HepG2 (cell line): ENCODE data around the gene RIPOR1. TPM values are rescaled to one million over a fixed set of nuclear protein-coding genes. Genes with fewer than 3 reads are reported as not detected.

ENCODE experiments used
- AKAP8 ChIP-seq: sonication (generic); formaldehyde crosslinking; IDR thresholded peaks from 2 replicates; pipeline ENCODE4 v1.5.1; 2020; ENCODE audit warnings: mild to moderate bottlenecking, missing genetic modification reagents
- ATF2 ChIP-seq: sonication (generic); formaldehyde crosslinking; IDR thresholded peaks from 2 replicates; pipeline ENCODE4 v1.4.0; 2020; ENCODE audit warnings: missing genetic modification reagents
- ERF ChIP-seq: IDR thresholded peaks from 2 replicates; pipeline ENCODE4 v1.6.1; 2018; ENCODE audit warnings: missing biosample characterization, missing genetic modification reagents
- FLYWCH1 ChIP-seq: sonication (generic); formaldehyde crosslinking; IDR thresholded peaks from 2 replicates; pipeline ENCODE4 v1.8.1; 2023; ENCODE audit warnings: mild to moderate bottlenecking, missing genetic modification reagents
- GATA4 ChIP-seq: sonication (generic); IDR thresholded peaks from 2 replicates; pipeline ENCODE4 v1.6.1; 2016; ENCODE audit warnings: antibody characterized with exemption, low read depth, borderline replicate concordance
- HHEX ChIP-seq: IDR thresholded peaks from 2 replicates; pipeline ENCODE4 v1.6.1; 2016; ENCODE audit warnings: control low read depth
- HIVEP1 ChIP-seq: sonication (generic); formaldehyde crosslinking; IDR thresholded peaks from 2 replicates; pipeline ENCODE4 v1.4.0; 2020; ENCODE audit warnings: mild to moderate bottlenecking, missing genetic modification reagents
- HNRNPH1 ChIP-seq: fragments of 200-400 bp; formaldehyde crosslinking; optimal IDR thresholded peaks from 2 replicates; pipeline ENCODE3; 2017; ENCODE audit warnings: mild to moderate bottlenecking, low read depth, low read length
- KDM4B ChIP-seq: sonication (generic); formaldehyde crosslinking; IDR thresholded peaks from 2 replicates; pipeline ENCODE4 v1.4.0; 2020; ENCODE audit warnings: missing genetic modification reagents
- MIER2 ChIP-seq: IDR thresholded peaks from 2 replicates; pipeline ENCODE4 v1.6.1; 2016; ENCODE audit warnings: missing biosample characterization, missing genetic modification reagents
- NFE2L1 ChIP-seq: sonication (generic); formaldehyde crosslinking; IDR thresholded peaks from 2 replicates; pipeline ENCODE4 v1.4.0; 2020; ENCODE audit warnings: missing genetic modification reagents, mild to moderate bottlenecking, borderline replicate concordance
- PAF1 ChIP-seq: IDR thresholded peaks from 2 replicates; pipeline ENCODE4 v1.6.1; 2016; ENCODE audit warnings: missing genetic modification reagents, missing compliant biosample characterization
- PHF21A ChIP-seq: sonication (generic); formaldehyde crosslinking; IDR thresholded peaks from 2 replicates; pipeline ENCODE4 v1.5.0; 2020; ENCODE audit warnings: mild to moderate bottlenecking, missing genetic modification reagents
- SIX1 ChIP-seq: sonication (generic); formaldehyde crosslinking; IDR thresholded peaks from 2 replicates; pipeline ENCODE4 v1.4.0; 2020; ENCODE audit warnings: missing genetic modification reagents, borderline replicate concordance
- SIX4 ChIP-seq: sonication (generic); formaldehyde crosslinking; IDR thresholded peaks from 2 replicates; pipeline ENCODE4 v1.4.0; 2020; ENCODE audit warnings: missing genetic modification reagents
- SNAPC5 ChIP-seq: sonication (generic); formaldehyde crosslinking; IDR thresholded peaks from 2 replicates; pipeline ENCODE4 v1.8.1; 2023; ENCODE audit warnings: mild to moderate bottlenecking, missing genetic modification reagents, borderline replicate concordance
- TFAP4 ChIP-seq: sonication (generic); IDR thresholded peaks from 2 replicates; pipeline ENCODE4 v1.6.1; 2016; ENCODE audit warnings: low read depth, borderline replicate concordance
- WIZ ChIP-seq: sonication (generic); formaldehyde crosslinking; IDR thresholded peaks from 2 replicates; pipeline ENCODE4 v1.5.1; 2020; ENCODE audit warnings: mild to moderate bottlenecking, missing genetic modification reagents
- ZFP90 ChIP-seq: sonication (generic); formaldehyde crosslinking; IDR thresholded peaks from 2 replicates; pipeline ENCODE4 v1.8.0; 2022; ENCODE audit warnings: missing genetic modification reagents, mild to moderate bottlenecking, inconsistent platforms, borderline replicate concordance
- ZNF10 ChIP-seq: sonication (generic); formaldehyde crosslinking; IDR thresholded peaks from 2 replicates; pipeline ENCODE4 v1.4.0; 2020; ENCODE audit warnings: mild to moderate bottlenecking, low read depth, missing genetic modification reagents, borderline replicate concordance
- ZNF180 ChIP-seq: sonication (generic); formaldehyde crosslinking; IDR thresholded peaks from 2 replicates; pipeline ENCODE4 v1.4.0; 2020; ENCODE audit warnings: low read depth, missing genetic modification reagents, borderline replicate concordance
- ZNF280B ChIP-seq: sonication (generic); formaldehyde crosslinking; IDR thresholded peaks from 2 replicates; pipeline ENCODE4 v1.5.0; 2020; ENCODE audit warnings: missing genetic modification reagents, mild to moderate bottlenecking, borderline replicate concordance
- ZNF354B ChIP-seq: sonication (generic); formaldehyde crosslinking; IDR thresholded peaks from 2 replicates; pipeline ENCODE4 v1.8.0; 2022; ENCODE audit warnings: mild to moderate bottlenecking, missing genetic modification reagents
- ZNF563 ChIP-seq: sonication (generic); formaldehyde crosslinking; IDR thresholded peaks from 2 replicates; pipeline ENCODE4 v1.8.0; 2022; ENCODE audit warnings: mild to moderate bottlenecking, moderate library complexity, missing genetic modification reagents
- ZNF589 ChIP-seq: sonication (generic); formaldehyde crosslinking; conservative IDR thresholded peaks from 2 replicates; pipeline ENCODE4 v1.8.0; 2022; ENCODE audit warnings: mild to moderate bottlenecking, moderate library complexity, missing genetic modification reagents
- ZNF652 ChIP-seq: IDR thresholded peaks from 2 replicates; pipeline ENCODE4 v1.6.1; 2016; ENCODE audit warnings: low read depth, borderline replicate concordance
- ZNF709 ChIP-seq: sonication (generic); formaldehyde crosslinking; IDR thresholded peaks from 2 replicates; pipeline ENCODE4 v1.5.0; 2020; ENCODE audit warnings: mild to moderate bottlenecking, missing genetic modification reagents
- ZNF761 ChIP-seq: sonication (generic); formaldehyde crosslinking; conservative IDR thresholded peaks from 2 replicates; pipeline ENCODE4 v1.4.0; 2020; ENCODE audit warnings: mild to moderate bottlenecking, missing genetic modification reagents
- polyA plus RNA-seq, 8 experiments: library from polyadenylated mRNA; depleted of rRNA in 3 of 8; stranded (reverse) in 7 of 8; unstranded in 1 of 8; fragments of >200 nt; fragmentation: Illumina TruSeq in 4 of 8; extraction: Trizol in 4 of 8; gene quantifications; 2 replicates each; pipeline versions ENCODE4 v1.2.1 to v1.2.3, GENCODE V29; 2011 to 2016; ENCODE audit warnings: low read depth in 4 of 8, missing spikeins in 1 of 8, mixed read lengths in 1 of 8; ENCODE audit not compliant: insufficient read depth in 1 of 8
- total RNA-seq, 5 experiments: library from RNA; depleted of rRNA; stranded (reverse); fragments of >200 nt; fragmentation: Illumina TruSeq; extraction: Trizol; gene quantifications; 2 replicates each; pipeline ENCODE4 v1.2.3, GENCODE V29; 2016; ENCODE audit warnings: low read depth in 1 of 5

The RIPOR1 gene
- total and polyA plus RNA-seq, 2 of the 13 experiments (the other 11 are each of a cell fraction or from before 2014, with no cell fraction given): 4.6 to 8.1 TPM

GRCh38 chr16:67530013-67530939, 1.6 kb downstream of the RIPOR1 start (continued):
- TF ChIP-seq SIX1 (CRISPR knock-in tag) (no peak), ZNF589 (CRISPR knock-in tag) (no peak), ZNF10 (CRISPR knock-in tag) (no peak), ZNF280B (CRISPR knock-in tag) (no peak), ZFP90 (CRISPR knock-in tag) (no peak), SIX4 (CRISPR knock-in tag) (no peak), ZNF563 (CRISPR knock-in tag) (0 out of 2 replicates have a peak, but pooled peaks have one; percentile 9), NFE2L1 (no peak), HNRNPH1 (no peak), ZNF180 (CRISPR knock-in tag) (no peak), FLYWCH1 (CRISPR knock-in tag) (no peak), TFAP4 (peak; percentile 91; the same call in 1 of the 2 replicates), ERF (peak; percentile 13; the same call in 1 of the 2 replicates), WIZ (CRISPR knock-in tag) (0 out of 2 replicates have a peak, but pooled peaks have one; percentile 13), PAF1 (CRISPR knock-in tag) (no peak), ZNF354B (CRISPR knock-in tag) (0 out of 2 replicates have a peak, but pooled peaks have one; percentile 48), PHF21A (CRISPR knock-in tag) (no peak), MIER2 (CRISPR knock-in tag) (no peak), ZNF652 (CRISPR knock-in tag) (no peak), AKAP8 (CRISPR knock-in tag) (no peak), ZNF709 (CRISPR knock-in tag) (0 out of 2 replicates have a peak, but pooled peaks have one; percentile 21), GATA4 (no peak), ATF2 (CRISPR knock-in tag) (peak; percentile 15; the same call in 1 of the 2 replicates), KDM4B (CRISPR knock-in tag) (no peak), SNAPC5 (CRISPR knock-in tag) (no peak), ZNF761 (CRISPR knock-in tag) (no peak), HHEX (no peak), HIVEP1 (CRISPR knock-in tag) (no peak)
